Effector memory CD4-positive, alpha-beta T cell (primary cell): ENCODE results near the gene MPP2.
"Not testable (repeated sequence)": the region's sequence is repeated elsewhere in the genome, so short reads cannot be mapped to it uniquely, and the experiment has no call there.

Experiments
- DNase-seq, 3 donors: peaks; one replicate each; pipeline ENCODE4 v3.0.0-alpha.2; 2020
- H3K27ac ChIP-seq: 2 replicates; pipeline ENCODE4 v1.7.0; 2013; ENCODE audit warnings: mild to moderate bottlenecking, low read length, moderate library complexity; ENCODE audit not compliant: insufficient read depth, poor library complexity, severe bottlenecking
- H3K27me3 ChIP-seq: replicated peaks from 2 replicates; pipeline ENCODE4 v1.7.0; 2013; ENCODE audit warnings: mild to moderate bottlenecking, low read length; ENCODE audit not compliant: insufficient read depth, control insufficient read depth, poor library complexity, severe bottlenecking
- H3K36me3 ChIP-seq: 2 replicates; pipeline ENCODE4 v1.7.0; 2013; ENCODE audit warnings: mild to moderate bottlenecking, low read length, moderate library complexity; ENCODE audit not compliant: control insufficient read depth, insufficient read depth
- H3K4me1 ChIP-seq: 2 replicates; pipeline ENCODE4 v1.7.0; 2013; ENCODE audit warnings: low read length, mild to moderate bottlenecking; ENCODE audit not compliant: control insufficient read depth, insufficient read depth, poor library complexity, severe bottlenecking
- H3K4me3 ChIP-seq: 2 replicates; pipeline ENCODE4 v1.7.0; 2013; ENCODE audit warnings: low read length, low read depth, mild to moderate bottlenecking; ENCODE audit not compliant: insufficient read depth, poor library complexity, severe bottlenecking
- H3K9me3 ChIP-seq: 2 replicates; pipeline ENCODE4 v1.7.0; 2013; ENCODE audit warnings: mild to moderate bottlenecking, low read length, moderate library complexity; ENCODE audit not compliant: control insufficient read depth

MPP2 gene

GRCh38 chr17:43853546-43853945 lies 53.8 kb downstream of the MPP2 start:
- H3K27me3 ChIP-seq: peaks cover 3% of the 10 kb centered on the region
- H3K36me3 ChIP-seq: no peaks in the 10 kb centered on the region
- no peaks in the 10 kb centered on the region for H3K4me1 ChIP-seq
- no peak overlapping the region for H3K27ac ChIP-seq
- H3K9me3 ChIP-seq: no peaks in the 10 kb centered on the region
- H3K4me3 ChIP-seq: no peak overlapping the region
- no peak for DNase-seq

- H3K4me1 ChIP-seq: no peaks in the 10 kb centered on the region
Observed at GRCh38 chr17:43852571-43852970, 54.8 kb downstream of the MPP2 start.

GRCh38 chr17:43849116-43849515 lies 58.2 kb downstream of the MPP2 start:
- no peak overlapping the region for H3K27ac ChIP-seq
- H3K4me3 ChIP-seq: no peak overlapping the region
- no peak for DNase-seq
- no peaks in the 10 kb centered on the region for H3K27me3 ChIP-seq
- H3K36me3 ChIP-seq: no peaks in the 10 kb centered on the region
- no peaks in the 10 kb centered on the region for H3K9me3 ChIP-seq
- no peaks in the 10 kb centered on the region for H3K4me1 ChIP-seq

More at GRCh38 chr17:43852571-43852970, 54.8 kb downstream of the MPP2 start:
- H3K27ac ChIP-seq: no peak overlapping the region
- no peaks in the 10 kb centered on the region for H3K36me3 ChIP-seq
- no peak overlapping the region for H3K4me3 ChIP-seq
- H3K9me3 ChIP-seq: no peaks in the 10 kb centered on the region
- DNase-seq: no peak
- H3K27me3 ChIP-seq: no peaks in the 10 kb centered on the region

GRCh38 chr17:43848601-43849000 lies 58.7 kb downstream of the MPP2 start:
- no peak for DNase-seq
- Histone ChIP-seq H3K9me3 (no peaks in the 10 kb centered on the region), H3K36me3 (no peaks in the 10 kb centered on the region), H3K4me3 (no peak overlapping the region), H3K27ac (no peak overlapping the region), H3K4me1 (no peaks in the 10 kb centered on the region), H3K27me3 (no peaks in the 10 kb centered on the region)

- no peaks in the 10 kb centered on the region for H3K27me3 ChIP-seq
- no peak for DNase-seq
- no peaks in the 10 kb centered on the region for H3K36me3 ChIP-seq
- H3K4me1 ChIP-seq: no peaks in the 10 kb centered on the region
- H3K27ac ChIP-seq: no peak within 1 kb of the TSS
- no peak within 1 kb of the TSS for H3K4me3 ChIP-seq
- H3K9me3 ChIP-seq: no peaks in the 10 kb centered on the region
Observed at GRCh38 chr17:43846963-43847371, 60.4 kb downstream of the MPP2 start, which contains the start of gene CD300LG. TSS of gene CD300LG (plus strand) at chr17:43847176. CDS start at chr17:43847217, 41 bp downstream.

GRCh38 chr17:43846221-43846712 lies 61.1 kb downstream of the MPP2 start:
- H3K9me3 ChIP-seq: no peaks in the 10 kb centered on the region
- no peak overlapping the region for H3K27ac ChIP-seq
- H3K27me3 ChIP-seq: no peaks in the 10 kb centered on the region
- no peak overlapping the region for H3K4me3 ChIP-seq
- peak; percentile 22 to 56 (median 38) for DNase-seq
- no peaks in the 10 kb centered on the region for H3K4me1 ChIP-seq
- no peaks in the 10 kb centered on the region for H3K36me3 ChIP-seq

GRCh38 chr17:43845766-43846165 lies 61.6 kb downstream of the MPP2 start:
- no peak overlapping the region for H3K27ac ChIP-seq
- H3K4me3 ChIP-seq: no peak overlapping the region

GRCh38 chr17:43844241-43844640 lies 63.1 kb downstream of the MPP2 start:
- no peak overlapping the region for H3K27ac ChIP-seq
- no peaks in the 10 kb centered on the region for H3K9me3 ChIP-seq
- H3K4me1 ChIP-seq: no peaks in the 10 kb centered on the region
- no peak for DNase-seq
- H3K27me3 ChIP-seq: no peaks in the 10 kb centered on the region
- no peaks in the 10 kb centered on the region for H3K36me3 ChIP-seq
- H3K4me3 ChIP-seq: no peak overlapping the region

More at GRCh38 chr17:43845766-43846165, 61.6 kb downstream of the MPP2 start:
- no peaks in the 10 kb centered on the region for H3K9me3 ChIP-seq
- DNase-seq: no peak
- H3K27me3 ChIP-seq: no peaks in the 10 kb centered on the region
- H3K36me3 ChIP-seq: no peaks in the 10 kb centered on the region
- H3K4me1 ChIP-seq: no peaks in the 10 kb centered on the region

- Histone ChIP-seq H3K36me3 (no peaks in the 10 kb centered on the region), H3K27me3 (no peaks in the 10 kb centered on the region), H3K4me3 (no peak overlapping the region), H3K9me3 (no peaks in the 10 kb centered on the region), H3K4me1 (no peaks in the 10 kb centered on the region), H3K27ac (no peak overlapping the region)
- no peak for DNase-seq
Observed at GRCh38 chr17:43842975-43843325, 64.4 kb downstream of the MPP2 start.

GRCh38 chr17:43842091-43842974 lies 65.0 kb downstream of the MPP2 start:
- not testable (repeated sequence) for H3K27me3 ChIP-seq, H3K9me3 ChIP-seq, DNase-seq, H3K36me3 ChIP-seq, H3K4me1 ChIP-seq, H3K27ac ChIP-seq, H3K4me3 ChIP-seq
